ENCODE data around the gene CACUL1. TPM values are rescaled to one million over a fixed set of nuclear protein-coding genes. Genes with fewer than 3 reads are reported as not detected.

The CACUL1 gene
- polyA plus RNA-seq, 3 donors = 23.8 to 26.8 (median 24.6) TPM

DNA sequence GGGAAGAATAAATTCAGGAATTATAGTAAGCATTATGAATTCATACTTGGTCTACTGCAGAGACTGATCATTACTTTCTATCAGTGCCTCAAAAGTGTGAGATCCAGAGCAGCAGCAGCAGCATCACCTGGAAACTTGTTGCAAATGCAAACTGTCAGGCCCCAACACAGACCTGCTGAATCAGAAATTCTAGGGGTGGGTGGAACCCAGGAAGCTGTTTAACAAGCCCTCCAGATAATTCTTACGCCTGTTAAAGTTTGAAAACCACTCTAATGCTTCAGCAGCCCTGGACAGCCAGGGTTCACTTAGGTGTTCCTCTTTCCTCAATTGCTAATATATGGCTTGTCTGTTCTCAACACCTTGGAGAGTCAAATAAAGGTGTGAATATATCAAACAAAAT, 19.5 kb downstream of the CACUL1 start:
- DNase-seq (ENCODE audit: low read depth in 3 of 3, low spot score in 2 of 3) = no peak

DNA sequence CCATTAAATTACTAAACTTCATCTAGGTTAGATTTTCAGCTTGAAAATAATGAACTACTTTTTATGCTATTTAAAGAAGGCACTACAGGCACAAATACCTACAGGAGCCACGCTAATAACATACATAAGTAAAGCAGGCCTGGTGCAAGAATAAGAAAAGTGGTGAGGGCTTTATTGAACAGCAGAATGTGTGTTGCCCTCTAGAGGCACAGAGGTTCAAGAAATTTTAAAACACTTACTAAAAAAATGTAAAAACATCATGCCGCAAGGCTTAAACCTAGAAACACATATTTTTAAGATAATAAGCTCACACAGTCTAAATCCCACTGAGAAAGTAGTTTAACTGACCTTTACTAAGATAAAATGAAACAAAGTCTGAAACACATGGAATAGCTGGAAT, 20.3 kb downstream of the CACUL1 start:
- DNase-seq (ENCODE audit: low read depth in 3 of 3, low spot score in 2 of 3) = no peak

DNA sequence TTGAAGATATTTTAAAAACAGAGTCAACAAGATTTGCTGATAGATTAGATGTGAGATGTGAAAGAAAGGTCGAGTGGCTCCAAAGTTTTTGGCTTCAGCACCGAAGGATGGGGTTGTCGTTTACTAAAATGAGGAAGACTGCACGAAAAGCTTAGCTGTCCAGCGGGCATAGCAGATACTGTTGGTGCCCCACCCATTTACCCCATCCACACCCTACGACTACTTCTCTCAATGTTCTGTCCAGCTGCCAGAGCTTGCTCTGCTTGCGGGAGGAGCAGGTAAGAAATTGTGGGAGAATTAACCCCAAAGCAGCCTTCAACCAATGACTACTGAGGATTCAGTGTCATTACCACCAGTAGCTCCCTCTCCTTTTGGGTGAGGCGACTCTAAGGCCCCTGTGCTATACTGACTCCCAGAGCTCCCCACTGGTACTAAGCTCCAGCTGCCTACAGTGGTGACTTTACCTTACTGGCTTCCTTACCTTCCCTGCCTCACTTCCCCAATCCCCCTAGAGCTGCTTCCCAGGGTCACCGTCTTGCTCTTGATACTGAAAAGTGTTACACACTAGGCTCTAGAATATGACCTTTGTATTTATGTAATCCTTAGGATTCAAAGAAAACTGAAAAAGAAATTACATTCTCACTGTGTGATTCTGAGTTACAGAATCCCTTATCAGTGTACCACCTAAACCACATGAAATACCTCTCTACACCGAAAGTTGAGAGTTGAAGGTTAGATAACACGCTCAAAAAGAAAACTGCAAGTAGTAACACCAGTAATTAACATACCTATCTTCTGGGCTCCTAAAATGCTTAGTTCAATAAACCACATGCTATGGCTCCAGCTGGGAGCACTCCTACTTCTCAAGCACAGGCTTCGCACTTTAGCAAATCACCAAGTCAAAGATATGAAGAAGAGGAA, 22.3 kb downstream of the CACUL1 start:
- DNase-seq (ENCODE audit: low read depth in 3 of 3, low spot score in 2 of 3) = no peak

DNA sequence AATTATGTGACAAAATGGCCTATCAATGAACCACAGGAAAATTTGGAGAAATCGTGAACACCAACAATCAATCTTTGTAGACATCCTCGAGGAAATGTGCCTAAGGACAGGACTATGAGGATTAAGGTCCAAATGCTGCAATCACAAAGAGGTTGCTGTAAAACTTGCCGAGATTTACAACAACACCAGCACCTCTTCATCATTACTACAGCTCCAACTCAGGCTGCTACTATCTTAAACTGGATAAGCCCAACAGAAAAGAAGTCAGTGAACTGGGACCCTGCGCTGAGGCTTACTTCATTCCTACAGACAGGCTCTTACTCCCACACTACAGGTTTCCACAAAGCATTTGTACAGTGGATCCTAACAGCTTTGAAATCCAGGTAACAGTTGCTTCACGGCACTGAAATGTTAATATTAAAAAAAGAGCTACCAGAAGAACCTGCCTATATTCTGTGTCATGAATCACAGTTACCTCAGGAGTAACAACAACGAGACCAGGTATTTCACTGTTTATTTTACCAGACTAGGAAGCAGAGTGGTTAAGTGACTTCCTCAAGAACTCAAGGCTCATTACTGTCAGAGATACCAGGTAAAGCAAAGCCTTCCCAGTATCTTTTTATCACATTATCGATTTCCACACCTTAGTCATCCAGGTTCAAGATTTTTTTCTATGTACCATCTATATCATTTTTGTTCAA, 23.9 kb downstream of the CACUL1 start:
- DNase-seq (ENCODE audit: low read depth in 3 of 3, low spot score in 2 of 3) = no peak

DNA sequence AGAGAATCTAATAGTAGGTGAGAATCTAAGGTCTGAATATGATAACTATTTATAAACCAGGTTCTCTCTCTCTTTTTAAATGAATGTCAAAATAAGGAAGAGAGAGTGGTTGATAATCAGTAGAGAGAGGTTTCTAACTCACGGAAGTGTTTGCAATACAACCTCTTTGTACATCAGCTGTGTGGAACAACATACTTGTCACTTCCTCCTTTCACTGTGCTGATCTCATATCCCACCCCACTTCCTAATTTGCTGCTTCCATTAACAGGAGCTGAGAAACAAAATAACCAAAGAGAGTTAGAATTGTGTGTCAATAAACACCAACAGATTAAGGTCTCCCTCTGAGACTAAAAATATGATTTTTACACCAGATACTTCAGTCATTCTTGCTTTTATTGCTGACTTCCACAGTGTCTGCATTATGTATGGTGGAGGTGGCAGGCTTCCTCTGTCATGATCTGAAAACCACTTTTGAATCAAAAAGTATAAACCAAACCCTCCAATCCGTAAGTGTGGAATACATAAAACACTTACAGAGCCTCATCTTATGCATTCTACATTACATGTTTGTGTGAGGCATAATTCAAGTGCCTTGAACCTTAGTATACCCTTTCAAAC, 25.0 kb downstream of the CACUL1 start:
- no peak for DNase-seq (ENCODE audit: low read depth in 3 of 3, low spot score in 2 of 3)

DNA sequence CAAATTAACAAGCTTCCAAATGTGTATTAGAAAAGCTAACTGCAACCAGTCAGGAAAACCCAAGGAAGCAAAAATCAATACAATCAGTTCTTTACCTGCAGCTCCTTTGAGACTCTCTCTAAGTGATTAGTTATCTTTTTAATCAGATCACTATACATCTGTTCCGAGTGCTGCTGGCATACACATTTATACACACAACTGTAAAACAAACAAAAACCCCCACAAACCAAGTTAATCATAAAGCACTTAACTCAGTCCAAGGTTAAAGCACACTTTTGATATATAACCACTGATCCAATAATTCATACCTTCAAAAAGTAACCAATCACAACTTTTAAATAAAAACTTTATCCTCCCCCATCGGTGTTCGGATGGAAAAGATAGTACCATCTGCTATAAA, 25.6 kb downstream of the CACUL1 start:
- no peak for DNase-seq (ENCODE audit: low read depth in 3 of 3, low spot score in 2 of 3)

DNA sequence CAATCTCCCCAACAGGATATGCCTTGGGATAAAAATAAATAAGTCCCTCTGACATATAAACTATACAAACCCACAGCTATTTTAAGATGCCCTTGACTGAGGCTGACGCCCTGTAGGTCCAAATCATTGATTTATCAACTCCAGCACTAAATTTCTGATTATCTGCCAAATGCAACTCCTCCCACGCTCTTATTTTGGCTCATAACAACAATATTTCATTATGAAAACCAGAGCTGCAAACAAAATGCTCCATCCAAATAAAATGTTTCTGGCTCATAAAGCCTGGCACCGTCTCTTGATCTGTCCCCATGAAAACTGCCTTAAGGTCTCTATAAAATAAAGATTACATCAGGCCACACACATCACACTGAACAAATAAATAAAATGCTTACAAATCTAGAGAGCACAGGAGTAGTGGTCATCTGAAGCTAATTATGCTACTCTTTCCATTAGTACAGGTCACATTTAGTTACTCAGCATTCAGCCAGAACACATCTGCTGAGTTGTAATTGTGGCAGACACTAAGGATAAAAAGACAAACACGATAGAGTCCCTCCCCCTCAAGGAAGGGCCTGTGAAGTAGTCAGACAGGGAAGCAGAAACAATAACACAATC, 28.8 kb downstream of the CACUL1 start:
- no peak for DNase-seq (ENCODE audit: low read depth in 3 of 3, low spot score in 2 of 3)

DNA sequence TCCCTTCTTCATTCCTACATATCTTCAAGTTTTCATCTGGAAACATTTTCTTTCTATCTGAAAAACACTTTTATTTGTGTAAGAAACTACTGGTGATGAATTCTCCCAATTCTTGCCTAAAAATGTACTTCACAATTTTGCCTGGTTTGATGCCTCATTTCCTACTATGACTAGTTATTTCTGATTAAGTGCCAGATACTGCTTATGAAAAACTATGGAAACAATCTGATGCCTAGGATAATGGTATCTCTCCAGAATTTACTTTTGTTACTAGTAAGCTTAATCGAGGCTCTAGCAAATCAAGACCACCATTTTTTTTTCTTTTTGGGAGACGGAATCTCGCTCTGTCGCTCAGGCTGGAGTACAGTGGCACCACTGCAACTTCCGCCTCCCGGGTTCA, 31.3 kb downstream of the CACUL1 start:
- DNase-seq (ENCODE audit: low read depth in 3 of 3, low spot score in 2 of 3) = no peak

DNA sequence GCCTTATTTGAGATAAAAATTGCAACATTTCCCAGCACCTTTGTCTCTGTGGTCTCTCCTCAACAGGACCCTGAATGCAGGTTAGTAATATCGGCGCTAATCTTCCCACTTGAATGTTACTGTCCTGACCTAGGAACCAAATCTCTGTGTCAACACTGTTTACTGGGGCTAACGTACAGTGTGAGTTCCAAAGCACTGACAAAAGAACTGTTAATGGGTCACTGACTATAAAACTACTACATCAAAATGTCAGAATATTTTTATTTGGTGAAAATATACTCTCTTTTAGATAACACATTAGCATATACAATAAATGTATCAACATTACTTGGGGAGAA, 33.3 kb downstream of the CACUL1 start:
- DNase-seq (ENCODE audit: low read depth in 3 of 3, low spot score in 2 of 3) = no peak

DNA sequence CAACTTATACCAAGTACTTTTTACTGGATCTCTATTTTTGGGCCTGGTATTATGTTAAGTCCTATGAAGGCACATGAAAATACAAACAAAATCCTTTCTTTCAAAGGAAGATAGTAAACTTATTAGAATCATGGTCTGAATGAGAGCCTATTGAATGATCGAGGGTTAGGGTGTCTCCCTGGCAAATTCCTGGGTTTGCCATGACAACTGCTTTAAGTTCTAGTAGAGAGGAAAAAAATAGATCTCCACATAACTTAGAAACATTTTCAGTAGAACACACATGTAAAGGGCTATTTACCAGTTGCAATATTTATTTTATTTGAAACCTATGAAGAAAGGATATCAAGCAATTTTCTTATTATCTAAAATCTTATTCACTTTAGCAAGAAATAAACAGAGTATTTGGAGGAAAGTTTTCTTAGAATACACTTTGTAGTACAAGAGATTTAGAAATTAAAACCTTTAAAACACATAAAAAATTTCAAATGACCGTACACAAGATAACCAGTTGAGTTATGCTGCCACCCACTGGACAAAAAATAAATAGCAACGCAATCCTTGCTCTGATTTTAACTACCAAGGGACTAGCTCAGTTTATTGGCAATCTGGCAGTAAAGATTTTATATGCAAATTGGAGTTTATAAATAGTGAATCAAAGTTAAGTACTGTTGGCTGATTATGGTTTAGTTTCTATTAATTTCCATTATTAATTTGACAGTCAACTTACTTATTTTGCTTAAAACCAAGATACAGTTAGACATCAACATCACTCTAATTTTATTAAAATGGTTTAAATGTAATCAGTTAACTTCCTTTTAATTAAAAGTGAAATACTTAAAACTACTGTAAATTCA, 33.9 kb downstream of the CACUL1 start:
- DNase-seq (ENCODE audit: low read depth in 3 of 3, low spot score in 2 of 3) = peak in 2 of 3 donors; percentile 51 to 56

DNA sequence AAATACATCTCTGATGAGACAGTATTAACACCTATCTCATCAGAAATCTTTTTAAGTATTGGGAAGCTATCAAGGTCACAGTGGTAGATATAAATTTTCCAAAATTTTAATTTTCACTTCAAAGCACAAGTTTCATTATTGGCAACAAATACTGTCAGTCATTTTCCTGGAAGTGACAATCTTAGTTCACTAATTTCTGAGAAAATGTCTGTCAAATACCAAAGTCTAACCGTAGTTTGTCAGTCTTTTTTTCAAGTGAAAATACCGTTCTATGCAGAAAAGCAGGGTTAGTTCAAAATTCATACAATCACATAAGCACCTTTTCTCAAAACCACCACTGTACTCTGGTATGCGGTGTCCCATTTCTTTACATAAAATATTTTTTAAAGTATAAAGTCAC, 40.4 kb downstream of the CACUL1 start:
- no peak for DNase-seq (ENCODE audit: low read depth in 3 of 3, low spot score in 2 of 3)

DNA sequence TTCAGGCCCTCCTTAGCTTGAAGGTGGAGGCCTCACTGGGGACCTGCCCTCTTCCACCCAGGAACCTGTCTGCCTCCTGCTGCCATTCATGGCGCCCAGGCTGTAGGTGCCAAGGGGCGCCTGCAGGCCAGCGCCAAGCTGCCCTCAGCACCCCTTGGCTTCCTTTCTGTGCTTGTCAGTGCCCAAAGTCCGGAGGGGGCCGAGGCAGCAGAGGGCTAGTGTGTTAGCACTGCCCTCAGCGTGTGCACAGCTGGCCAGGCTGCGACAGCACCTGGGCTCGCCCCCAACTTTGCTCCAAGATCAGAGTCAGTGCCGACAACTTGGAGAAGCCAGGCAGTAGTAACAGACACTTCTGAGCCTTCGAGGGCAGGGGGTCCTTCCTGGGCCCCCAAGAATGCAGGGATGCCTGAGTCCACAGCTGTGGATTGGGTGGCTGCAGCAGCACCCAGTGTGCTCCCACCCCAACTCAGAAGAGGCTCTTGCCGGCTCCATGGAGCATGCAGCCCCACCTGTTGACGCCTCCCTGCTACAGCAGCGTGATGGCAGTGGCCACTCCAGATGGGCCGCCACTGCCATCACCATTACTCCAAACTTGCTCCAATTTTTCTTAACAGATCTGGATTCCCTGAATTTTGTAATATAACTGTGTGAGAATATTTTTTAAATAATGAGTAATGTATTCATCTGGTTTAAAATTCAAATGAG, 41.7 kb downstream of the CACUL1 start:
- no peak for DNase-seq (ENCODE audit: low read depth in 3 of 3, low spot score in 2 of 3)

DNA sequence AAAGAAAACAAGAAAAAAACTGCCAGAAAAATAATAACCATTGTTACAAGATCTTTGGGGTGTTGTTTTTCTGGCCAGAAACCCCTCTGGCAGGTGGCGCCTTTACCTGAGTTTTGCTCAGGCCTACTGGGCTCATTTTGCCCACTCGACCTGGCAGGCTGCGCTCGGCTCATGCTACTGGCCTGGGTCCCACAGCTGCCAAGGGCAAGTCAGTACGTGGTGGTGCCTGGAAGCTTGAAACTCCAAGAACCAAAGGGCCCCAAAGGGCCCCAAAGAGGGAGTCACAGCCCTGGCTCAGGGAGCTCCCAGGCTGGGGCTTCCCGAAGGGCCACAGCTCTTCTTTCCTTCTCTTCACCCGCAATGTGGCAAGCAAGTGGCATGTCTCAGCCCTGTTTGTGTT, 42.7 kb downstream of the CACUL1 start:
- no peak for DNase-seq (ENCODE audit: low read depth in 3 of 3, low spot score in 2 of 3)

DNA sequence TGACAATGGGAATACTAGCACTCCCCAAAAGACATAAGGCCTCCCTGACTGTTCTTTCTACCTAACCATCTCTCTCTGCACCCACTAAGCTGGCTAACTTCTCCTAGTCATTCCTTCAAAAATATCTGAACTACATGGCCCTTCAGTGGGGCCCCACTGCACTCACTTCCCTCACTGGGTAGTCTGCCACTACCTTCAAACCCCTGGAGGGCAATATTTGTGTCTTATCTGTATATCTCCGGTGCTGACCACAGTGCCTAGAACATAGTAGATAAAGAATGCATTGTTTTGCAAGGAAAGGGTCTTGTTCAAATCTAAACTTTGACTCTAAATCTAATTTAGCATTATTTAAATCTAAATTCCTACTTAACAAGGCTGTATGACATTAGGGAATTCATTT, 44.3 kb downstream of the CACUL1 start:
- no peak for DNase-seq (ENCODE audit: low read depth in 3 of 3, low spot score in 2 of 3)

DNA sequence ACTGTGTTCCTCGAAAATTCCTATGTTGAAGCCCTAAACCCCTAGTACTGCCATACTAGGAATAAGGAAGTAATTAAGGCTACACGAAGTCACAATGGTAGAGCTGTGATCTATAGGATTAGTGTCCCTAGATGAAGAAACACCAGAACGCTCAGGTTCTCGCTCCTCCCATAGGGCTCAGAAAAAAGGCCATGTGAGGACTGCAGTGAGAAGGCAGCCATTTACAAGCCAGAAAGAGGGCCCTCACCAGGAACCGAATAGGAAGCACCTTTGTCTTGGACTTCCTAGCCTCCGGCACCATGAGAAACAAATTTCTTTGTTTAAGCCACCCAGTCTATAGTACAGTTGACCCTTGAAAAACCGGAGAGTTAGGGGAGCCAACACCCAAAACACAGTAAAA, 46.2 kb downstream of the CACUL1 start:
- no peak for DNase-seq (ENCODE audit: low read depth in 3 of 3, low spot score in 2 of 3)

DNA sequence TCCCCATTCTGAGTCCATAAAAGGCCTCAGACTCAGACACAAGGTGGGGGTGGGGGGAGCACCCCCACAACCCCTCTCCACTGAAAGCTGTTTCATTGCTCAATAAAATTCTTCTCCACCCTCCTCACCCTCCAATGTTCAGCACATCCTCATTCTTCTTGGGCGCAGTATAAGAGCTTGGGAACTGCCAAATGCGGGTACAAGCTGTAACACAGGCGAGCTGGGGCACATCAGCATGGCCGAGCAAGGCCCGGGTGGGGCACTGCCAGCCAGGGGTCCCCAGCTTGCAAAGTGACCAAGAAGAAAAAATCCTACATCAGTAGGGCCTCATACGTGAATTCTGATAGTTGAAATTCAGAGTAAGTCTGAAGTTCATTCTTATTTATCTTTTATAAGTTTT, 50.1 kb downstream of the CACUL1 start:
- DNase-seq (ENCODE audit: low read depth in 3 of 3, low spot score in 2 of 3) = no peak

DNA sequence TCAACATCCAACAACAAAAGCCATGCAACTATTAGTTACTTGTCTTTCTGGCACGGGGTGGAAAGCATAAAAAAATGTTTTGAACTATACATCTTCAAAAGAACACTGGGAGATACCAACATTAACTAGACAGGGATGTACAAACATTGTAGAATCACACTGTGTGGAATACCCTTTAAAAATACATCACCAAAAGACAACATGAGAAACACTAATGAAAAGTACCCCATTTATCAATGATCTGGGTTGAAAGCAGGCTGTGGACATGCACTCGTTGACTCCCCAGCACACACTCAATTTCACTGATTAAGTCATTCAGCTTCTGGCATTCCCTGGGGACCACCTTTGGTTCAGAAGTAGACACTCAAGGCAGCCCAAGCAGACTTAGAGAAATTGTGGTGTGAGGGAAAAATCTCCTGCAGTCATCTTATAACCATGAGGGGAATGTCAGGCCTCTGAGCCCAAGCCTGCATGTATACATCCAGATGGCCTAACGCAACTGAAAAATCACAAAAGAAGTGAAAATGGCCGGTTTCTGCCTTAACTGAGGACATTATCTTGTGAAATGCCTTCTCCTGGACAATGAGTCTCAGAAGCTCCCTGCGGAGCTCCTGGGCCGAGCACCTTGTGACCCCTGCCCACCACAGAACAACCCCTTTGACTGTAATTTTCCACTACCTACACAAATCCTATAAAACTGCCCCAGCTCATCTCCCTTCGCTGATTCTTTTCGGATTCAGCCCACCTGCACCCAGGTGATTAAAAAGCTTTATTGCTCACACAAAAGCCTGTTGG, 53.0 kb downstream of the CACUL1 start:
- DNase-seq (ENCODE audit: low read depth in 3 of 3, low spot score in 2 of 3) = no peak

DNA sequence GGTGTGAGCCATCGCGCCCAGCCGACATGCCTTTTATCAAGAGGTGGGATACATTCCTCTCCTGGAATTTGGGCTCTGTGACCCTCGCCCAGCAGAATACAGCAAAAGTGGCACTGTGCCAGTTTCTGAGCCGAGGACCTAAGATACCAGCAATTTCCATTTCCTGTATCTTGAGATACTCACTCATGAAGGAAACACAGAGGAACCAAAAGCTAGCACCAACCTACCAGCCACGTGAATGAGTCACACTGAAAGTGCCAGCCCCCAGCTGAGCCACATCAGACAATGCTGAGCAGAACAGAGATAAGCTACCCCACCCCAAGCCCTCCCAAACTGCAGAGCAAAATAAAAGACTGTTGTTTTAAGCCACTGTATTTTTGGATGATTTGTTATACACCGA, 56.3 kb downstream of the CACUL1 start:
- DNase-seq (ENCODE audit: low read depth in 3 of 3, low spot score in 2 of 3) = no peak

DNA sequence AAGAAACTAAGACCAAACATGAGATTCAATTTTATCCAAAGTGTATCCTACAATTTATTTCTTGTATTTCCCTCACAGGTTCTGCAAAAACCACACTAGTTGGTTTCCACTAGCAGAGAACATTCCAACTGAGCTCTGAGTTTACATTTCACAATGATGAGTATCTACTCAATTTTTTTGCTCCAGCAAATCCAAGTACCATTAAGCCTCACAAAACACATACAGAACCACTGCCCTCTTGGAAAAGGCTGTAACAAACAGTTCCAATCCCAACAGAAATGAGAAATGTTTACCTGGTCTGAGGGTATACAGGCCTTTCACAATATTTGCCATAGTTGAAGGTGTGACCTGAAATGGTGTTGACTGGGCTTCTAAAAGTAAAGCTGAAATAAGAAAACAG, 59.9 kb downstream of the CACUL1 start:
- no peak for DNase-seq (ENCODE audit: low read depth in 3 of 3, low spot score in 2 of 3)
